B cell (primary cell): ENCODE measurements around the gene PSMD8.

ENCODE experiments used
- CTCF ChIP-seq: fragments of 200-600 bp; IDR thresholded peaks from one replicate; pipeline ENCODE4 v1.8.0; 2022; ENCODE audit warnings: antibody characterized with exemption, mild to moderate bottlenecking
- EZH2 ChIP-seq: IDR thresholded peaks from 2 replicates; pipeline ENCODE4 v1.6.1; 2012; ENCODE audit warnings: borderline replicate concordance, low read depth, mild to moderate bottlenecking, moderate library complexity, low read length; ENCODE audit not compliant: insufficient read depth, poor library complexity, severe bottlenecking

GRCh38 chr19:38378866-38379265 lies 4.5 kb downstream of the PSMD8 start:
- TF ChIP-seq EZH2: no peak
- no peak for TF ChIP-seq CTCF
